Neuronal stem cell (in vitro differentiated cells): Measurements from ENCODE around the gene LRRC4B. TPM values are rescaled to one million over a fixed set of nuclear protein-coding genes. Genes with fewer than 3 reads are reported as not detected.
"Not testable (repeated sequence)": the region's sequence is repeated elsewhere in the genome, so short reads cannot be mapped to it uniquely, and the experiment has no call there.

Experiments
- DNase-seq: peaks from one replicate; pipeline ENCODE4 v3.0.0-alpha.2; 2013; ENCODE audit warnings: low spot score
- H2AFZ ChIP-seq: one replicate; pipeline ENCODE4 v1.6.1; 2013; ENCODE audit warnings: mild to moderate bottlenecking, low read length, inconsistent platforms
- H2AK5ac ChIP-seq: 2 replicates; pipeline ENCODE4 v1.6.1; 2013; ENCODE audit warnings: low read depth, mild to moderate bottlenecking, inconsistent platforms, low read length, moderate library complexity, mixed read lengths
- H2BK120ac ChIP-seq: 2 replicates; pipeline ENCODE4 v1.6.1; 2013; ENCODE audit warnings: low read depth, mild to moderate bottlenecking, inconsistent platforms, low read length, moderate library complexity, mixed read lengths
- H2BK12ac ChIP-seq: one replicate; pipeline ENCODE4 v1.6.1; 2013; ENCODE audit warnings: low read length, inconsistent platforms
- H2BK15ac ChIP-seq: 2 replicates; pipeline ENCODE4 v1.6.1; 2013; ENCODE audit warnings: mild to moderate bottlenecking, low read length, inconsistent platforms, mixed read lengths
- H2BK5ac ChIP-seq: one replicate; pipeline ENCODE4 v1.6.1; 2013; ENCODE audit warnings: inconsistent platforms, mild to moderate bottlenecking, low read length, moderate library complexity
- H3K14ac ChIP-seq: one replicate; pipeline ENCODE4 v1.6.1; 2013; ENCODE audit warnings: low read length, inconsistent platforms
- H3K18ac ChIP-seq: 2 replicates; pipeline ENCODE4 v1.6.1; 2013; ENCODE audit warnings: low read length, inconsistent platforms
- H3K23ac ChIP-seq: 2 replicates; pipeline ENCODE4 v1.6.1; 2013; ENCODE audit warnings: low read depth, mild to moderate bottlenecking, mixed read lengths, low read length, inconsistent platforms; ENCODE audit not compliant: poor library complexity
- H3K27ac ChIP-seq: replicated peaks from 3 replicates; pipeline ENCODE4 v1.5.1; 2013; ENCODE audit warnings: low read length, inconsistent platforms
- H3K27me3 ChIP-seq, 3 experiments: 2 replicates each; pipeline ENCODE4 v1.6.1; 2013; ENCODE audit warnings: low read length in 3 of 3, mild to moderate bottlenecking in 2 of 3, inconsistent platforms in 1 of 3, low read depth in 1 of 3, mixed read lengths in 1 of 3, moderate library complexity in 1 of 3; ENCODE audit not compliant: control insufficient read depth in 3 of 3, insufficient read depth in 3 of 3
- H3K36me3 ChIP-seq, 2 donors: replicated peaks in 1 of 2; 2 replicates each; pipeline ENCODE4 v1.6.1; 2013; ENCODE audit warnings: low read length in 2 of 2; ENCODE audit not compliant: control insufficient read depth in 2 of 2, insufficient read depth in 2 of 2
- H3K4ac ChIP-seq: 2 replicates; pipeline ENCODE4 v1.6.1; 2013; ENCODE audit warnings: inconsistent platforms, mild to moderate bottlenecking, low read length, moderate library complexity
- H3K4me1 ChIP-seq, 2 donors: 1 replicate in 1 of 2; 2 replicates in 1 of 2; pipeline ENCODE4 v1.6.1; 2013; ENCODE audit warnings: low read length in 2 of 2, low read depth in 1 of 2; ENCODE audit not compliant: control insufficient read depth in 2 of 2, insufficient read depth in 1 of 2
- H3K4me2 ChIP-seq: one replicate; pipeline ENCODE4 v1.6.1; 2013; ENCODE audit warnings: mild to moderate bottlenecking, low read length, inconsistent platforms; ENCODE audit not compliant: insufficient read depth, poor library complexity, severe bottlenecking
- H3K4me3 ChIP-seq, 2 donors: 2 replicates each; pipeline ENCODE4 v1.5.1; 2013; ENCODE audit warnings: low read length in 2 of 2, mild to moderate bottlenecking in 2 of 2, inconsistent platforms in 1 of 2, moderate library complexity in 1 of 2
- H3K79me1 ChIP-seq: one replicate; pipeline ENCODE4 v1.6.1; 2013; ENCODE audit warnings: low read depth, mild to moderate bottlenecking, inconsistent platforms, low read length, moderate library complexity
- H3K9ac ChIP-seq: one replicate; pipeline ENCODE4 v1.6.1; 2013; ENCODE audit warnings: mild to moderate bottlenecking, low read depth, low read length, inconsistent platforms; ENCODE audit not compliant: poor library complexity
- H3K9me3 ChIP-seq, 2 donors: replicated peaks in 1 of 2; 2 replicates each; pipeline versions ENCODE3 to v1.6.1; 2013; ENCODE audit warnings: low read length in 2 of 2, mild to moderate bottlenecking in 2 of 2, inconsistent platforms in 1 of 2, low read depth in 1 of 2, mixed read lengths in 1 of 2, moderate library complexity in 1 of 2; ENCODE audit not compliant: control insufficient read depth in 2 of 2, insufficient read depth in 1 of 2
- H4K8ac ChIP-seq: one replicate; pipeline ENCODE4 v1.6.1; 2013; ENCODE audit warnings: low read depth, mild to moderate bottlenecking, inconsistent platforms, low read length, moderate library complexity
- H4K91ac ChIP-seq: one replicate; pipeline ENCODE4 v1.6.1; 2013; ENCODE audit warnings: low read length, low read depth, mild to moderate bottlenecking, inconsistent platforms; ENCODE audit not compliant: poor library complexity
- WGBS, 2 donors: extraction: QIAGEN DNeasy Blood & Tissue Kit; methylation state at CpG; one replicate each; pipeline ENCODE4 v1.1.7; 2013; ENCODE audit warnings: missing lambda C conversion rate in 2 of 2, mixed read lengths in 1 of 2; ENCODE audit not compliant: insufficient read length in 2 of 2, insufficient replicate concordance in 1 of 2; ENCODE audit errors: extremely low coverage in 2 of 2; 5-methylcytosine and 5-hydroxymethylcytosine counted together
- polyA plus RNA-seq, 2 experiments: library from polyadenylated mRNA; stranded (reverse); fragments of 200-250 nt; gene quantifications; one replicate each; pipeline ENCODE4 v1.2.3, GENCODE V29; 2013

LRRC4B gene, protein sequence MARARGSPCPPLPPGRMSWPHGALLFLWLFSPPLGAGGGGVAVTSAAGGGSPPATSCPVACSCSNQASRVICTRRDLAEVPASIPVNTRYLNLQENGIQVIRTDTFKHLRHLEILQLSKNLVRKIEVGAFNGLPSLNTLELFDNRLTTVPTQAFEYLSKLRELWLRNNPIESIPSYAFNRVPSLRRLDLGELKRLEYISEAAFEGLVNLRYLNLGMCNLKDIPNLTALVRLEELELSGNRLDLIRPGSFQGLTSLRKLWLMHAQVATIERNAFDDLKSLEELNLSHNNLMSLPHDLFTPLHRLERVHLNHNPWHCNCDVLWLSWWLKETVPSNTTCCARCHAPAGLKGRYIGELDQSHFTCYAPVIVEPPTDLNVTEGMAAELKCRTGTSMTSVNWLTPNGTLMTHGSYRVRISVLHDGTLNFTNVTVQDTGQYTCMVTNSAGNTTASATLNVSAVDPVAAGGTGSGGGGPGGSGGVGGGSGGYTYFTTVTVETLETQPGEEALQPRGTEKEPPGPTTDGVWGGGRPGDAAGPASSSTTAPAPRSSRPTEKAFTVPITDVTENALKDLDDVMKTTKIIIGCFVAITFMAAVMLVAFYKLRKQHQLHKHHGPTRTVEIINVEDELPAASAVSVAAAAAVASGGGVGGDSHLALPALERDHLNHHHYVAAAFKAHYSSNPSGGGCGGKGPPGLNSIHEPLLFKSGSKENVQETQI
- polyA plus RNA-seq (2013, experiment 1 of 2) = 78.7 TPM
- polyA plus RNA-seq (2013, experiment 2 of 2) = 78.4 TPM

DNA sequence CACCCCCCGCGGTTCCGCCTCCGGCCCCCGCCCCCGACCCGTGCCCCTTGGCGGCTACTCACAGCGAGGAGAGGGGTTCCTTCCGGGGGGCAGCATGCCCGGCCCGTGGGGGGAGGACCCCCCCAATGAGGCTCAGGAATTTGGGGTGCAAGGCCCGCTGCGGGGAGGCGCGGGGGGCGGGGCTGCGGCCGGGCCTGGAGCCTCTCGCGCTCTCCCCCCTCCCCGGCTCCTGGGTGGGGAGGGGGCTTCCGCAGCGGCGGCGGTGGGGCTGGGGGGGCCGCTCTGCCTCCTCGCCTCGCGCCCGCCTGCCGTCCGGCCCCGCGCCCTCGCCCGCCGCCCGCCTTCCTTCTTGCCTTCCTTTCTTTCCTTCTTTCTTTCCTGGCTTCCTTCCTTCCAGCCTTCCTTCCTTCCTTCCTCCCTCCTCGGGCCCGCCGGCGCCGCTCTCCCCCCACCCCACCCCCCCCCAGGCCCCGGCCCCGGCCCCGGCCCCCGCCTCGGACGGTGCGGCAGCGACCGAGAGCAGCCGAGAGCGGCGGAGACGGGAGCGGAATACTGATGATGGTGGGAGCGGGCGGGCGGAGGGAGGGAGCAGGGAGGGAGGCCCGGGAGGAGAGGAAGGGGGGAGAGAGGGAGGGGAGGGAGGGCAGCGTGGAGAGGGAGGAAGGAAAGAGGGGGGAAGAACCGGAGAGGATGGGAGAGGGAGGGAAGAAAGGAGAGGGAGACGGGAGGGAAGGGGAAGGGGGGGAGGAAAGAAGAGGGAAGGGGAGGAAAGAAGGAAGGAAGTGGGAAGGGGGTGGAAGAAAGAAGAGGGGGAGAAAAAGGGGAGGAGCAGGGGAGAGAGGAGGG, at the start of gene LRRC4B:
LRRC4B (minus strand) TSS at position 554 of the 846 bp plus-strand sequence. CDS start 19,597 bp downstream, outside the sequence.
- peak within 1 kb of the TSS; percentile 29 for H3K23ac ChIP-seq
- peak within 1 kb of the TSS; percentile 85 for H3K9ac ChIP-seq
- no peaks in the 10 kb centered on the region for H3K27me3 ChIP-seq
- H3K14ac ChIP-seq = no peak within 1 kb of the TSS
- peaks cover 3 to 24% of the 10 kb centered on the region in 2 donors for H3K36me3 ChIP-seq
- H3K79me1 ChIP-seq = peaks cover 12% of the 10 kb centered on the region
- H3K27ac ChIP-seq = no peak within 1 kb of the TSS
- H3K9me3 ChIP-seq = peaks cover 0 to 2% of the 10 kb centered on the region in 2 donors
- H2AK5ac ChIP-seq = peak within 1 kb of the TSS; percentile 98
- peak within 1 kb of the TSS; percentile 80 for H3K4me2 ChIP-seq
- peak within 1 kb of the TSS; percentile 94 for H3K18ac ChIP-seq
- DNase-seq = no peak
- peak within 1 kb of the TSS; percentile 48 for H3K4ac ChIP-seq
- no CpG with 5 or more reads among the region's 65 CpGs for WGBS, 2 donors
- H4K8ac ChIP-seq = no peak within 1 kb of the TSS
- no peak within 1 kb of the TSS for H2BK12ac ChIP-seq
- no peak within 1 kb of the TSS for H4K91ac ChIP-seq
- peak within 1 kb of the TSS; percentile 74 to 84 for H3K4me3 ChIP-seq
- H2AFZ ChIP-seq = peak within 1 kb of the TSS; percentile 83
- H3K4me1 ChIP-seq = peaks cover 36% of the 10 kb centered on the region in 2 donors
- H2BK120ac ChIP-seq = peak within 1 kb of the TSS; percentile 90
- no peak within 1 kb of the TSS for H2BK5ac ChIP-seq
- H2BK15ac ChIP-seq = peak within 1 kb of the TSS; percentile 86

GRCh38 chr19:50612504-50613404, 44.5 kb upstream of the LRRC4B start:
- not testable (repeated sequence) for H3K4ac ChIP-seq, H4K8ac ChIP-seq, H3K36me3 ChIP-seq, H3K23ac ChIP-seq, H3K27ac ChIP-seq, H2BK120ac ChIP-seq, H2BK15ac ChIP-seq, H3K4me1 ChIP-seq, DNase-seq, H2AFZ ChIP-seq, H2BK12ac ChIP-seq, H2BK5ac ChIP-seq, H3K18ac ChIP-seq, H3K14ac ChIP-seq, H3K4me2 ChIP-seq, H2AK5ac ChIP-seq, H4K91ac ChIP-seq, H3K9me3 ChIP-seq, H3K27me3 ChIP-seq, H3K79me1 ChIP-seq, H3K4me3 ChIP-seq, H3K9ac ChIP-seq
- WGBS, 2 donors = no CpG with 5 or more reads among the region's 11 CpGs

GRCh38 chr19:50607874-50608785, 39.9 kb upstream of the LRRC4B start:
- H3K4ac ChIP-seq = no peak overlapping the region
- H4K91ac ChIP-seq = no peak overlapping the region
- peak overlapping the region; percentile 73 for H2AFZ ChIP-seq
- H3K36me3 ChIP-seq = no peaks in the 10 kb centered on the region
- H3K18ac ChIP-seq = peak overlapping the region; percentile 42
- H3K23ac ChIP-seq = no peak overlapping the region
- H2BK12ac ChIP-seq = no peak overlapping the region
- H2BK5ac ChIP-seq = no peak overlapping the region
- peaks cover 0 to 2% of the 10 kb centered on the region in 2 donors for H3K4me1 ChIP-seq
- no peak overlapping the region for H3K4me3 ChIP-seq
- no peak overlapping the region for H2BK120ac ChIP-seq
- peak overlapping the region; percentile 20 for H2BK15ac ChIP-seq
- H3K9me3 ChIP-seq = peaks cover 4 to 5% of the 10 kb centered on the region in 2 donors
- peak; percentile 94 for DNase-seq
- H3K27ac ChIP-seq = no peak overlapping the region
- H3K14ac ChIP-seq = no peak overlapping the region
- peaks cover 0 to 12% (median 10%) of the 10 kb centered on the region in 3 experiments for H3K27me3 ChIP-seq
- H2AK5ac ChIP-seq = no peak overlapping the region
- no peak overlapping the region for H4K8ac ChIP-seq
- H3K9ac ChIP-seq = no peak overlapping the region
- no CpG with 5 or more reads among the region's 56 CpGs for WGBS, 2 donors
- no peaks in the 10 kb centered on the region for H3K79me1 ChIP-seq
- peak overlapping the region; percentile 20 for H3K4me2 ChIP-seq
